ENCODE results near the gene MTERF4. TPM values are rescaled to one million over a fixed set of nuclear protein-coding genes. Genes with fewer than 3 reads are reported as not detected.

Gene MTERF4
- polyA plus RNA-seq, 3 donors: 15.5 to 37.4 (median 17.8) TPM

DNA sequence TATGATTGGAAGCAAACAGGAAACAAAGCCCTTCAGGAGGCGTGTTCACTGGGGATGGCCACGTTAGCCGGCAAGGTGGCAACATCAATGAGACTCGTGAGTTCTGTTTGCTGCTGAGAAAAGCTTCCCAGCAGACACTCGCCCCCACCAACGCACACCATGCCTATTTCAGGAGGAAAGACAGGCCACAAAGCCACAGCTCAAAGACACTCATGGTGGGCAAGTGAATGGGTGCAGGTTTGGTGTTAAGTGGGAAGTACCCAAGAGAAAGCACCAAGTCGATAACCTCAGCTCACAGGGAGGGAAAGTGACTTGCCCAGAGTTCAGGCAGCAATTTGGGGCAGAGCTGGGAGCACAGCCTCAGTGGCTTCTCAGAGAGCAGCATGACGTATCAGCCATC, 10.5 kb upstream of the MTERF4 start:
- no peak overlapping the region for H3K9ac ChIP-seq (ENCODE audit: insufficient read depth, low read length, poor library complexity, severe bottlenecking)
- H3K4me3 ChIP-seq (replicated peaks in 1 of 3; ENCODE audit: low read depth in 2 of 3, low read length in 3 of 3): no peak overlapping the region
- H3K9me3 ChIP-seq (replicated peaks in 1 of 2; ENCODE audit: control insufficient read depth in 1 of 2, insufficient read depth in 1 of 2, low read length in 2 of 2): no peaks in the 10 kb centered on the region
- H3K79me2 ChIP-seq (ENCODE audit: insufficient read depth, low read length): no peaks in the 10 kb centered on the region
- H3K27me3 ChIP-seq (ENCODE audit: control insufficient read depth in 2 of 2, insufficient read depth in 2 of 2, low read length in 2 of 2): no peaks in the 10 kb centered on the region
- TF ChIP-seq, protein P1, sequence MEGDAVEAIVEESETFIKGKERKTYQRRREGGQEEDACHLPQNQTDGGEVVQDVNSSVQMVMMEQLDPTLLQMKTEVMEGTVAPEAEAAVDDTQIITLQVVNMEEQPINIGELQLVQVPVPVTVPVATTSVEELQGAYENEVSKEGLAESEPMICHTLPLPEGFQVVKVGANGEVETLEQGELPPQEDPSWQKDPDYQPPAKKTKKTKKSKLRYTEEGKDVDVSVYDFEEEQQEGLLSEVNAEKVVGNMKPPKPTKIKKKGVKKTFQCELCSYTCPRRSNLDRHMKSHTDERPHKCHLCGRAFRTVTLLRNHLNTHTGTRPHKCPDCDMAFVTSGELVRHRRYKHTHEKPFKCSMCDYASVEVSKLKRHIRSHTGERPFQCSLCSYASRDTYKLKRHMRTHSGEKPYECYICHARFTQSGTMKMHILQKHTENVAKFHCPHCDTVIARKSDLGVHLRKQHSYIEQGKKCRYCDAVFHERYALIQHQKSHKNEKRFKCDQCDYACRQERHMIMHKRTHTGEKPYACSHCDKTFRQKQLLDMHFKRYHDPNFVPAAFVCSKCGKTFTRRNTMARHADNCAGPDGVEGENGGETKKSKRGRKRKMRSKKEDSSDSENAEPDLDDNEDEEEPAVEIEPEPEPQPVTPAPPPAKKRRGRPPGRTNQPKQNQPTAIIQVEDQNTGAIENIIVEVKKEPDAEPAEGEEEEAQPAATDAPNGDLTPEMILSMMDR (IDR thresholded peaks at IDR 0.05): no peak
- no peak overlapping the region for H3K27ac Mint-ChIP-seq
- H3K4me3 Mint-ChIP-seq: no peak overlapping the region
- peaks cover 6% of the 10 kb centered on the region for H3K4me1 Mint-ChIP-seq
- H3K36me3 ChIP-seq (replicated peaks in 1 of 2; ENCODE audit: control insufficient read depth in 1 of 2, insufficient read depth in 2 of 2, low read length in 2 of 2): peaks cover 4 to 28% of the 10 kb centered on the region in 2 donors
- H3K4me2 ChIP-seq (replicated peaks; ENCODE audit: extremely low read depth, low read length, poor library complexity, severe bottlenecking): no peak overlapping the region
- H3K36me3 Mint-ChIP-seq: peaks cover 30 to 46% of the 10 kb centered on the region in 2 donors
- no peaks in the 10 kb centered on the region for H3K4me1 ChIP-seq (ENCODE audit: control insufficient read depth in 1 of 2, insufficient read depth in 2 of 2, low read length in 2 of 2)
- no peaks in the 10 kb centered on the region for H3K9me3 Mint-ChIP-seq
- peaks cover 0 to 1% (median 0%) of the 10 kb centered on the region in 3 donors for H3K27me3 Mint-ChIP-seq (ENCODE audit: low read depth in 3 of 3)
- no peak overlapping the region for H2AFZ ChIP-seq (ENCODE audit: insufficient read depth, low read depth, low read length, poor library complexity, severe bottlenecking)
- H4K20me1 ChIP-seq (ENCODE audit: insufficient read depth, low read length): no peaks in the 10 kb centered on the region
- 90% methylated on average over 4 of the region's 8 CpGs for WGBS (ENCODE audit: insufficient coverage)
- no peak for DNase-seq
- H3K27ac ChIP-seq (ENCODE audit: low read depth in 1 of 2, low read length in 2 of 2): no peak overlapping the region
- intact Hi-C loops (cut with micrococcal nuclease): no loop called here

DNA sequence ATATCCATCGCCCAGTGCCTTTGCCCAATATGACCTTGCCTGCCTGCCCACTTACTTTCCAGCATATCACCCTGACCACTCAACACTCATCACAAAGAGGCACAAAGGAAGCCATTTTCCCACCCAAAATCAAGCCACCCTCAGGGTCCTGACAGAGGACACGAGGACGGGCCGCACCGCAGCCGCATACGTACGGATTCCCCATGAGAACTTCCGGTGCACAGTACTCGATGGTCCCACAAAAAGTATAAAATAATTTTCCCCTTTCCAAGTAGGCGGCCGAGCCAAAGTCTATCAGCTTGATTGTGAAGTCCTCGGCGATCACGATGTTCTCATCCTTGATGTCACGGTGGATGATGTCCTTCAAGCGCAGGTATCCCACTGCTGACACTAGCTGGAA, 10.0 kb upstream of the MTERF4 start:
- H3K36me3 ChIP-seq (replicated peaks in 1 of 2; ENCODE audit: control insufficient read depth in 1 of 2, insufficient read depth in 2 of 2, low read length in 2 of 2): peaks cover 4 to 28% of the 10 kb centered on the region in 2 donors
- no peak for DNase-seq
- TF ChIP-seq, protein P1 (IDR thresholded peaks at IDR 0.05): no peak
- Mint-ChIP-seq H3K27ac (peak overlapping the region in 1 of 7 donors; percentile 1), H3K4me1 (peaks cover 6% of the 10 kb centered on the region), H3K9me3 (no peaks in the 10 kb centered on the region), H3K36me3 (peaks cover 26 to 41% of the 10 kb centered on the region in 2 donors), H3K27me3 (ENCODE audit: low read depth in 3 of 3) (peaks cover 0 to 1% (median 0%) of the 10 kb centered on the region in 3 donors), H3K4me3 (no peak overlapping the region)
- intact Hi-C loops (cut with micrococcal nuclease): no loop called here
- H3K79me2 ChIP-seq (ENCODE audit: insufficient read depth, low read length): no peaks in the 10 kb centered on the region
- WGBS (ENCODE audit: insufficient coverage): 97% methylated on average over 10 of the region's 17 CpGs
- no peak overlapping the region for H3K9ac ChIP-seq (ENCODE audit: insufficient read depth, low read length, poor library complexity, severe bottlenecking)
- no peaks in the 10 kb centered on the region for H3K9me3 ChIP-seq (replicated peaks in 1 of 2; ENCODE audit: control insufficient read depth in 1 of 2, insufficient read depth in 1 of 2, low read length in 2 of 2)
- no peaks in the 10 kb centered on the region for H3K4me1 ChIP-seq (ENCODE audit: control insufficient read depth in 1 of 2, insufficient read depth in 2 of 2, low read length in 2 of 2)
- H4K20me1 ChIP-seq (ENCODE audit: insufficient read depth, low read length): no peaks in the 10 kb centered on the region
- no peak overlapping the region for H3K4me2 ChIP-seq (replicated peaks; ENCODE audit: extremely low read depth, low read length, poor library complexity, severe bottlenecking)
- H3K27ac ChIP-seq (ENCODE audit: low read depth in 1 of 2, low read length in 2 of 2): no peak overlapping the region
- no peak overlapping the region for H3K4me3 ChIP-seq (replicated peaks in 1 of 3; ENCODE audit: low read depth in 2 of 3, low read length in 3 of 3)
- no peaks in the 10 kb centered on the region for H3K27me3 ChIP-seq (ENCODE audit: control insufficient read depth in 2 of 2, insufficient read depth in 2 of 2, low read length in 2 of 2)
- H2AFZ ChIP-seq (ENCODE audit: insufficient read depth, low read depth, low read length, poor library complexity, severe bottlenecking): no peak overlapping the region
